HG03097 (cell line): ENCODE results near the gene KCNK2.

ENCODE experiments used
- ATAC-seq: cut with Tn5 transposase; IDR thresholded peaks from one replicate; pipeline ENCODE4 v1.9.1; 2021; ENCODE audit not compliant: unreplicated experiment, low FRiP score

Gene KCNK2

GRCh38 chr1:215243345-215244054 lies 161.0 kb downstream of the KCNK2 start:
- no peak for ATAC-seq

GRCh38 chr1:215250913-215251312 lies 168.4 kb downstream of the KCNK2 start:
- no peak for ATAC-seq

- ATAC-seq: no peak
These were observed 168.9 kb downstream of the KCNK2 start for GRCh38 chr1:215251428-215251827.

GRCh38 chr1:215252164-215252563 lies 169.6 kb downstream of the KCNK2 start:
- ATAC-seq: no peak

GRCh38 chr1:215256936-215257679 lies 174.6 kb downstream of the KCNK2 start:
- ATAC-seq: no peak

- no peak for ATAC-seq
These were observed 178.2 kb downstream of the KCNK2 start for GRCh38 chr1:215260711-215261110.

- no peak for ATAC-seq
These were observed 179.6 kb downstream of the KCNK2 start for GRCh38 chr1:215262106-215262505.

GRCh38 chr1:215263636-215264035 lies 181.1 kb downstream of the KCNK2 start:
- ATAC-seq: no peak

- ATAC-seq: no peak
These were observed 182.1 kb downstream of the KCNK2 start for GRCh38 chr1:215264649-215265048.

- ATAC-seq: no peak
These were observed 185.0 kb downstream of the KCNK2 start for GRCh38 chr1:215267495-215267894.

GRCh38 chr1:215269955-215270354 lies 187.4 kb downstream of the KCNK2 start:
- ATAC-seq: no peak

- ATAC-seq: no peak
These were observed 191.4 kb downstream of the KCNK2 start for GRCh38 chr1:215273838-215274516.

GRCh38 chr1:215276582-215276981 lies 194.0 kb downstream of the KCNK2 start:
- no peak for ATAC-seq

GRCh38 chr1:215277532-215277931 lies 195.0 kb downstream of the KCNK2 start:
- ATAC-seq: no peak

GRCh38 chr1:215279682-215280081 lies 197.1 kb downstream of the KCNK2 start:
- ATAC-seq: no peak

GRCh38 chr1:215282557-215282956 lies 200.0 kb downstream of the KCNK2 start:
- ATAC-seq: no peak

- ATAC-seq: no peak
These were observed 202.7 kb downstream of the KCNK2 start for GRCh38 chr1:215285013-215285800.
